ENCODE results near the gene LRP5.

The LRP5 gene

DNA sequence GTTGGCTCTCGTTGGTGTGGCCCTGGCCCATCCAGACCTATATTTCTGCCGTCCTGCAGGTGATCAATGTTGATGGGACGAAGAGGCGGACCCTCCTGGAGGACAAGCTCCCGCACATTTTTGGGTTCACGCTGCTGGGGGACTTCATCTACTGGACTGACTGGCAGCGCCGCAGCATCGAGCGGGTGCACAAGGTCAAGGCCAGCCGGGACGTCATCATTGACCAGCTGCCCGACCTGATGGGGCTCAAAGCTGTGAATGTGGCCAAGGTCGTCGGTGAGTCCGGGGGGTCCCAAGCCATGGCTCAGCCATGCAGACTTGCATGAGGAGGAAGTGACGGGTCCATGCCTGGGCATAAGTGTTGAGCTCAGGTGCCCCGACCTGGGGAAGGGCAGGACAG is 91.0 kb downstream of the LRP5 start:
- Histone ChIP-seq H3K79me2 (ENCODE audit: control insufficient read depth, insufficient read depth, low read length) (no peaks in the 10 kb centered on the region), H3K27me3 (ENCODE audit: insufficient read depth, low read length, poor library complexity) (no peaks in the 10 kb centered on the region), H3K4ac (ENCODE audit: low read depth, low read length) (no peak overlapping the region), H3K27ac (ENCODE audit: low read depth, low read length) (no peak overlapping the region), H3K4me1 (ENCODE audit: control insufficient read depth, low read depth, low read length) (no peaks in the 10 kb centered on the region), H3K36me3 (ENCODE audit: control insufficient read depth, insufficient read depth, low read length) (peaks cover 2% of the 10 kb centered on the region), H3K18ac (ENCODE audit: low read length) (no peak overlapping the region), H4K5ac (ENCODE audit: low read length) (no peak overlapping the region), H3K4me3 (ENCODE audit: low read length) (no peak overlapping the region), H3K23ac (ENCODE audit: low read length) (no peak overlapping the region), H3K4me2 (ENCODE audit: low read length) (no peak overlapping the region), H2BK5ac (ENCODE audit: low read length) (no peak overlapping the region), H3K56ac (ENCODE audit: low read length) (no peak overlapping the region), H2AK5ac (ENCODE audit: low read length) (no peak overlapping the region), H3K79me1 (ENCODE audit: low read length) (no peaks in the 10 kb centered on the region), H2BK120ac (ENCODE audit: low read depth, low read length) (no peak overlapping the region), H4K8ac (ENCODE audit: low read depth, low read length) (no peak overlapping the region), H3K9ac (ENCODE audit: low read length) (no peak overlapping the region), H2BK15ac (replicated peaks; ENCODE audit: low read depth) (no peak overlapping the region)
- WGBS (ENCODE audit: extremely low coverage, insufficient coverage, low lambda C conversion rate) = no CpG with 5 or more reads among the region's 18 CpGs
- no peak for DNase-seq

DNA sequence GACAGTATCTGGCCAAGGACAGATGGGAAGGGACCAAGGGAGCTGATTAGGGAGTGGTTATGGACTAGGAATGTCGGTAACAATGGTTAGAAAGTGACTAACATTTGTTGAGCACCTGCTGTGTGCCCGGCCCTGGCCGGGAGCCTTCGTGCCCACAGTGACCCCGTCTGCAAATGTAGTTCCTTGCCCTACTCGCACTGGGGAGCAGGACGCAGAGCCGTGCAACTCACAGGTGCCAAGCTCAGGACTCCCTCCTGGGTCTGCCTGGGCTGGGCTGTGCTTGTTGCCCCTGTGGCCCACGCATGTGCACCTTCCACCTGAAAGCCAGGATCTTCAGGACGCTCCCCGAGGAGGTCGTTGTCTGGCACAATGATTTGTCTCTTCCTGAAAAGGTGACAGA is 91.4 kb downstream of the LRP5 start:
- Histone ChIP-seq H3K79me1 (ENCODE audit: low read length) (no peaks in the 10 kb centered on the region), H3K4ac (ENCODE audit: low read depth, low read length) (no peak overlapping the region), H3K4me3 (ENCODE audit: low read length) (no peak overlapping the region), H3K4me2 (ENCODE audit: low read length) (no peak overlapping the region), H3K9ac (ENCODE audit: low read length) (no peak overlapping the region), H3K36me3 (ENCODE audit: control insufficient read depth, insufficient read depth, low read length) (peaks cover 2% of the 10 kb centered on the region), H2BK120ac (ENCODE audit: low read depth, low read length) (no peak overlapping the region), H2BK5ac (ENCODE audit: low read length) (no peak overlapping the region), H3K4me1 (ENCODE audit: control insufficient read depth, low read depth, low read length) (no peaks in the 10 kb centered on the region), H3K27ac (ENCODE audit: low read depth, low read length) (no peak overlapping the region), H2AK5ac (ENCODE audit: low read length) (no peak overlapping the region), H4K5ac (ENCODE audit: low read length) (no peak overlapping the region), H3K27me3 (ENCODE audit: insufficient read depth, low read length, poor library complexity) (no peaks in the 10 kb centered on the region), H3K56ac (ENCODE audit: low read length) (no peak overlapping the region), H2BK15ac (replicated peaks; ENCODE audit: low read depth) (no peak overlapping the region), H3K79me2 (ENCODE audit: control insufficient read depth, insufficient read depth, low read length) (no peaks in the 10 kb centered on the region), H3K23ac (ENCODE audit: low read length) (no peak overlapping the region), H4K8ac (ENCODE audit: low read depth, low read length) (no peak overlapping the region), H3K18ac (ENCODE audit: low read length) (no peak overlapping the region)
- DNase-seq = no peak
- no CpG with 5 or more reads among the region's 12 CpGs for WGBS (ENCODE audit: extremely low coverage, insufficient coverage, low lambda C conversion rate)

DNA sequence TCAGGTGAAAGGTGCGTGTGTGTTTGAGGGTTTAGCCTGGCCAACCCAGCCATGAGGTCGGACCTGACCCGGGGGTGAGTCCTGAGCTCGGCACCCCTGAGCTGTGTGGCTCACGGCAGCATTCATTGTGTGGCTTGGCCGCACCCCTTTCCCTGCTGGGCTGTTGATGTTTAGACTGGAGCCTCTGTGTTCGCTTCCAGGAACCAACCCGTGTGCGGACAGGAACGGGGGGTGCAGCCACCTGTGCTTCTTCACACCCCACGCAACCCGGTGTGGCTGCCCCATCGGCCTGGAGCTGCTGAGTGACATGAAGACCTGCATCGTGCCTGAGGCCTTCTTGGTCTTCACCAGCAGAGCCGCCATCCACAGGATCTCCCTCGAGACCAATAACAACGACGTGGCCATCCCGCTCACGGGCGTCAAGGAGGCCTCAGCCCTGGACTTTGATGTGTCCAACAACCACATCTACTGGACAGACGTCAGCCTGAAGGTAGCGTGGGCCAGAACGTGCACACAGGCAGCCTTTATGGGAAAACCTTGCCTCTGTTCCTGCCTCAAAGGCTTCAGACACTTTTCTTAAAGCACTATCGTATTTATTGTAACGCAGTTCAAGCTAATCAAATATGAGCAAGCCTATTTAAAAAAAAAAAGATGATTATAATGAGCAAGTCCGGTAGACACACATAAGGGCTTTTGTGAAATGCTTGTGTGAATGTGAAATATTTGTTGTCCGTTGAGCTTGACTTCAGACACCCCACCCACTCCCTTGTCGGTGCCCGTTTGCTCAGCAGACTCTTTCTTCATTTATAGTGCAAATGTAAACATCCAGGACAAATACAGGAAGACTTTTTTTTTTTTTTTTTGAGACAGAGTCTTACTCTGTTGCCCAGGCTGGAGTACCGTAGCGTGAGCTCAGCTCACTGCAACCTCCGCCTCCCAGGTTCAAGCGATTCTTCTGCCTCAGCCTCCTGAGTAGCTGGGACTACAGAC is 94.2 kb downstream of the LRP5 start:
- H3K4me2 ChIP-seq (ENCODE audit: low read length) = no peak overlapping the region
- H4K5ac ChIP-seq (ENCODE audit: low read length) = no peak overlapping the region
- H3K4ac ChIP-seq (ENCODE audit: low read depth, low read length) = no peak overlapping the region
- no peak overlapping the region for H3K23ac ChIP-seq (ENCODE audit: low read length)
- H3K4me1 ChIP-seq (ENCODE audit: control insufficient read depth, low read depth, low read length) = no peaks in the 10 kb centered on the region
- H2BK5ac ChIP-seq (ENCODE audit: low read length) = no peak overlapping the region
- H3K27me3 ChIP-seq (ENCODE audit: insufficient read depth, low read length, poor library complexity) = no peaks in the 10 kb centered on the region
- no peak overlapping the region for H3K4me3 ChIP-seq (ENCODE audit: low read length)
- H2BK120ac ChIP-seq (ENCODE audit: low read depth, low read length) = no peak overlapping the region
- no peak for DNase-seq
- H3K79me1 ChIP-seq (ENCODE audit: low read length) = no peaks in the 10 kb centered on the region
- H2BK15ac ChIP-seq (replicated peaks; ENCODE audit: low read depth) = no peak overlapping the region
- H2AK5ac ChIP-seq (ENCODE audit: low read length) = no peak overlapping the region
- H3K18ac ChIP-seq (ENCODE audit: low read length) = no peak overlapping the region
- H3K56ac ChIP-seq (ENCODE audit: low read length) = peak overlapping the region; percentile 7
- WGBS (ENCODE audit: extremely low coverage, insufficient coverage, low lambda C conversion rate) = no CpG with 5 or more reads among the region's 34 CpGs
- H4K8ac ChIP-seq (ENCODE audit: low read depth, low read length) = no peak overlapping the region
- H3K27ac ChIP-seq (ENCODE audit: low read depth, low read length) = no peak overlapping the region
- H3K9ac ChIP-seq (ENCODE audit: low read length) = no peak overlapping the region
- no peaks in the 10 kb centered on the region for H3K79me2 ChIP-seq (ENCODE audit: control insufficient read depth, insufficient read depth, low read length)
- peaks cover 4% of the 10 kb centered on the region for H3K36me3 ChIP-seq (ENCODE audit: control insufficient read depth, insufficient read depth, low read length)

DNA sequence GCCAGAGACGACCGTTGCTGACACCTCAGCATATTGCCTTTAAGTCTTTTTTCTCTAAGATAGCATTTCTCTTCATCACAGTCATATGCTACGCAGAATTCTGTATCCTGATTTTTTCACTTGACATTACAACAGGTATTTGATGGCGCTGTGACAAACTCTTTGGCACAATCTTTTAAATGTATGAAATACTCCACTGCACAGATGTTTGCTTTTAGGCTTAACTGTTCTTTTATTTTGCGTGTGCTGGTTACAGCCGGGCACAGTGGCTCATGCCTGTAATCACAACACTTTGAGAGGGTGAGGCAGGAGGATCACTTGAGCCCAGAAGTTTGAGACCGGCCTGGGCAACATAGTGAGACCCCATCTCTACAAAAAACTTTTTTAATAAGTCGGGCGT is 96.1 kb downstream of the LRP5 start:
- WGBS (ENCODE audit: extremely low coverage, insufficient coverage, low lambda C conversion rate) = no CpG with 5 or more reads among the region's 9 CpGs
- H3K23ac ChIP-seq (ENCODE audit: low read length) = no peak overlapping the region

DNA sequence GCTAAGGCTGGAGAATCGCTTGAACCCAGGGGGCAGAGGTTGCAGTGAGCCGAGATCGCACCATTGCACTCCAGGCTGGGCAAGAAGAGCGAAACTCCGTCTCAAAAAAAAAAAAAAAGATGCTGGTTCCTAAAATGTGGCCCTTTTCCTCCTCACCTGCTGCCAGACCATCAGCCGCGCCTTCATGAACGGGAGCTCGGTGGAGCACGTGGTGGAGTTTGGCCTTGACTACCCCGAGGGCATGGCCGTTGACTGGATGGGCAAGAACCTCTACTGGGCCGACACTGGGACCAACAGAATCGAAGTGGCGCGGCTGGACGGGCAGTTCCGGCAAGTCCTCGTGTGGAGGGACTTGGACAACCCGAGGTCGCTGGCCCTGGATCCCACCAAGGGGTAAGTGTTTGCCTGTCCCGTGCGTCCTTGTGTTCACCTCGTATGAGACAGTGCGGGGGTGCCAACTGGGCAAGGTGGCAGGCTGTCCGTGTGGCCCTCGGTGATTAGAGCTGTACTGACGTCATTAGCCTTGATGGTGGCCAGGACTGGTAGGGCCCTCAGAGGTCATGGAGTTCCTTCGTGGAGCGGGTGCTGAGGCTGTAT is 97.5 kb downstream of the LRP5 start:
- H3K18ac ChIP-seq (ENCODE audit: low read length) = no peak overlapping the region
- H3K9ac ChIP-seq (ENCODE audit: low read length) = no peak overlapping the region
- H3K27ac ChIP-seq (ENCODE audit: low read depth, low read length) = no peak overlapping the region
- H2BK5ac ChIP-seq (ENCODE audit: low read length) = no peak overlapping the region
- H4K8ac ChIP-seq (ENCODE audit: low read depth, low read length) = no peak overlapping the region
- H3K4me2 ChIP-seq (ENCODE audit: low read length) = no peak overlapping the region
- no peak overlapping the region for H3K23ac ChIP-seq (ENCODE audit: low read length)
- H4K5ac ChIP-seq (ENCODE audit: low read length) = no peak overlapping the region
- no peak overlapping the region for H2AK5ac ChIP-seq (ENCODE audit: low read length)
- H3K4me1 ChIP-seq (ENCODE audit: control insufficient read depth, low read depth, low read length) = no peaks in the 10 kb centered on the region
- DNase-seq = no peak
- no peaks in the 10 kb centered on the region for H3K27me3 ChIP-seq (ENCODE audit: insufficient read depth, low read length, poor library complexity)
- H3K4ac ChIP-seq (ENCODE audit: low read depth, low read length) = no peak overlapping the region
- H3K36me3 ChIP-seq (ENCODE audit: control insufficient read depth, insufficient read depth, low read length) = peaks cover 12% of the 10 kb centered on the region
- WGBS (ENCODE audit: extremely low coverage, insufficient coverage, low lambda C conversion rate) = no CpG with 5 or more reads among the region's 30 CpGs
- no peak overlapping the region for H3K56ac ChIP-seq (ENCODE audit: low read length)
- no peak overlapping the region for H2BK120ac ChIP-seq (ENCODE audit: low read depth, low read length)
- H2BK15ac ChIP-seq (replicated peaks; ENCODE audit: low read depth) = no peak overlapping the region
- H3K79me2 ChIP-seq (ENCODE audit: control insufficient read depth, insufficient read depth, low read length) = no peaks in the 10 kb centered on the region
- no peaks in the 10 kb centered on the region for H3K79me1 ChIP-seq (ENCODE audit: low read length)
- no peak overlapping the region for H3K4me3 ChIP-seq (ENCODE audit: low read length)

More for the DNA sequence above, 96.1 kb downstream of the LRP5 start:
- Histone ChIP-seq H3K56ac (ENCODE audit: low read length) (no peak overlapping the region), H3K18ac (ENCODE audit: low read length) (no peak overlapping the region), H3K79me1 (ENCODE audit: low read length) (no peaks in the 10 kb centered on the region), H3K9ac (ENCODE audit: low read length) (no peak overlapping the region), H3K4me2 (ENCODE audit: low read length) (no peak overlapping the region), H2AK5ac (ENCODE audit: low read length) (no peak overlapping the region), H4K5ac (ENCODE audit: low read length) (no peak overlapping the region), H3K4me3 (ENCODE audit: low read length) (no peak overlapping the region), H3K27ac (ENCODE audit: low read depth, low read length) (no peak overlapping the region), H3K4ac (ENCODE audit: low read depth, low read length) (no peak overlapping the region), H3K36me3 (ENCODE audit: control insufficient read depth, insufficient read depth, low read length) (peaks cover 8% of the 10 kb centered on the region), H2BK120ac (ENCODE audit: low read depth, low read length) (no peak overlapping the region), H3K4me1 (ENCODE audit: control insufficient read depth, low read depth, low read length) (no peaks in the 10 kb centered on the region), H3K27me3 (ENCODE audit: insufficient read depth, low read length, poor library complexity) (no peaks in the 10 kb centered on the region), H3K79me2 (ENCODE audit: control insufficient read depth, insufficient read depth, low read length) (no peaks in the 10 kb centered on the region), H2BK15ac (replicated peaks; ENCODE audit: low read depth) (no peak overlapping the region), H2BK5ac (ENCODE audit: low read length) (no peak overlapping the region), H4K8ac (ENCODE audit: low read depth, low read length) (no peak overlapping the region)
- no peak for DNase-seq
